ENCODE measurements around the gene PHACTR3.

GRCh38 chr20:59686404-59687346, 82.3 kb downstream of the PHACTR3 start:
- TF ChIP-seq CTCF (IDR thresholded peaks at IDR 0.05; ENCODE audit: insufficient read depth, low read depth, low read length), result no peak
- TF ChIP-seq EZH2 (IDR thresholded peaks at IDR 0.05; ENCODE audit: insufficient read depth, low read length), result no peak

Measured in astrocyte (in vitro differentiated cells and primary cell).